ENCODE data around the gene CPVL.

GRCh38 chr7:29193316-29194205 lies 47.2 kb upstream of the CPVL start:
- TF ChIP-seq CTCF (IDR thresholded peaks at IDR 0.05) (no peak), POLR2A (IDR thresholded peaks at IDR 0.05) (no peak)

Data from breast epithelium (tissue), 3 donors.